GM20000 (cell line): Measurements from ENCODE around the gene IMMP2L.

ENCODE experiments used
- DNase-seq: peaks from one replicate; pipeline ENCODE4 v3.0.0; 2012; ENCODE audit warnings: low spot score
- CTCF ChIP-seq: IDR thresholded peaks from 2 replicates; pipeline ENCODE4 v1.5.1; 2012; ENCODE audit warnings: mild to moderate bottlenecking, control low read depth; ENCODE audit errors: extremely low read depth, missing control alignments

IMMP2L gene

DNA sequence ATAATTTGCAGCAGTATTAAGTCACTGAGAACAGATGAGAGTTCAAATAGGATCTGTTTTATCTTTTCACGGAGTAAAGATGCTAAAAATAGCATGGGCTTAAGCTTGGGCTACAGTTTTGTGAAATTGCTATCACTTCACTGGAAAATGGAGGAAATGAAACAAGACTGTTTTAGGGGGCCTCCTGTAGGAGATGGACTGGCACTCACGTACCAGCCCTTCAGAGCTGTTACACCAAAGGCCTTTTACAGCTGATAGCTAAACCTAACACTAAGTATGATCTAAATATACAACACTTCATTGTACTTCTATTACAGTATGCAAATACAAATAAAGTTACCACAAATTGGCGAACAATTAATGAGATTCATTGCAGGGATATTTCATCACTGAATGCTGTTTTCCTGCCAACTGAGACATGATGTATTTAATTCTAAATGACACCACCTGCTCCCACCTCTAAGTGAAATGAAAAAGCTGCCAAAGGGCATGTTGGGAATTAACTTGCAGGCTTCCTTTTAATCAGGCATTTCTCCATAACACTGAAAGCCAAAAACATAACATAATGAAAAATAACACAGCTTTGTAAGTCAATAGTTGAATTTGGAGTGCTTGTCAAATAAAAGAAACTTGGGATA lies 775.8 kb downstream of the IMMP2L start:
- DNase-seq = no peak

GRCh38 chr7:110784749-110785148 lies 777.5 kb downstream of the IMMP2L start:
- no peak for TF ChIP-seq CTCF
- no peak for DNase-seq

More for the DNA sequence above, 775.8 kb downstream of the IMMP2L start:
- no peak for TF ChIP-seq CTCF

- no peak for TF ChIP-seq CTCF
- DNase-seq = no peak
These were observed 781.6 kb downstream of the IMMP2L start for GRCh38 chr7:110780712-110781111.

- no peak for DNase-seq
- TF ChIP-seq CTCF = no peak
These were observed 783.0 kb downstream of the IMMP2L start for GRCh38 chr7:110779339-110779738.

- DNase-seq = no peak
- no peak for TF ChIP-seq CTCF
These were observed 787.2 kb downstream of the IMMP2L start for GRCh38 chr7:110775046-110775445.

DNA sequence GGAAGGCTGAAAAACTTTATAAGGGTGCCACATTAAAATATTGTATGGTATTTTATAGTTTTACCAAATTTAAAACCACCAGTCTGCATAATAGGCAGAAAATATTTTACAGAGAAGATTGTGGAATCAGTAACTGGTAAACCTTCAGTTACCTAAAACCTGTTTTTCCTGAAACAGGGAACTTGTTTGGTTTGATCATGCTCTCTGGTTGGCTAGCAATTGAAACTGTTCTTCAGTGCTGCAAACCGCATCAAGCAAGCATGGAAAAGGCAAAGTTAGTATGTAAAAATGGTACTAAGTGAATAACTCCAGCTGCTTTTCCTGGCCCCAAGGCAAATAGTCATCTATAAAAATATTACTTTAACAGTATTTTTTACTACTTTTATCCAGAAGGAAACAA lies 788.2 kb downstream of the IMMP2L start:
- TF ChIP-seq CTCF = no peak

DNA sequence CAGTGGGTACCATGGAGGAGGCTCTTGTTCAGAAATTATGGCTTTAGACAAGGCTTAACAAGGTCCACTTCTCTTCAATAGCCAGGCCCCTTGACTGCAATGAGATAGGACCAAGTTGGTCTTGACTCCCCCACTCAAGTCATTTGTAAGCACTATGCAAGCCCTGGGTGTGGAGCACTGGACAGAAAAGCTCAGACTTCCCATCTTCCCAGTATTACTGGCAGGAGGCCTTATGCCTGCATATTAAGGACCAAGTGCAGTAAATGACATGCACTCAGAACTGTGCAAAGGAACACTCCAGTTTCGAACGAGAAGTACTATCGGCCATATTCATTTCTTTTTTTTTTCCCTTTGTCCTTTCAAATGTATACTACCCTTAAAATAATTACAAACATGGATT lies 789.7 kb downstream of the IMMP2L start:
- DNase-seq = no peak
- no peak for TF ChIP-seq CTCF

More for the DNA sequence above, 788.2 kb downstream of the IMMP2L start:
- DNase-seq = no peak
